DMS 273 treated with DMSO at 0.1 percent for 48 hours (cell line): ENCODE data around the gene C18orf32.
"Not testable (repeated sequence)": the region's sequence is repeated elsewhere in the genome, so short reads cannot be mapped to it uniquely, and the experiment has no call there.

ENCODE experiments used
- DNase-seq: peaks from one replicate; lab custom pipeline; 2025; lab: John Stamatoyannopoulos, UW

Gene C18orf32

DNA sequence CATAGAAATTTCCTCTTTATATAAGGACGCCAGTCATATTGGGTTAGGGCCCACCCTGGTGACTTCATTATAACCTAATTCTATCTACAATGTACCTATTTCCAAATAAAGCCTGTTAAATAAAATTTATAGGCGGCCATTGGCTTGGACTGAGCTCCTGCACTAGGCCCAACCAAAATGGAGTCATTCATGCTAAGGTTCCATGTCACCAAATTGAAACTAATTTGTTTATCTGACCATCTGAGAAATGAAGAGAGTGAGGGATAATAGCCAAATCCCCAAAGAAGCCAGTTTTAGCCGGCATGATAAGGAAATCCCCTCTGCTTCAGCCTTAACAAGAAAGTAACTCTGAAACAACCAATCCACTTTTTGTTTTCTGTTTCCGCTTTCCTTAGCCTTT, 19.4 kb downstream of the C18orf32 start:
- no peak for DNase-seq

GRCh38 chr18:49467019-49467563, 19.9 kb downstream of the C18orf32 start:
- DNase-seq: no peak

- peak; percentile 52 for DNase-seq
Measured at GRCh38 chr18:49464718-49465598, 22.1 kb downstream of the C18orf32 start.

DNA sequence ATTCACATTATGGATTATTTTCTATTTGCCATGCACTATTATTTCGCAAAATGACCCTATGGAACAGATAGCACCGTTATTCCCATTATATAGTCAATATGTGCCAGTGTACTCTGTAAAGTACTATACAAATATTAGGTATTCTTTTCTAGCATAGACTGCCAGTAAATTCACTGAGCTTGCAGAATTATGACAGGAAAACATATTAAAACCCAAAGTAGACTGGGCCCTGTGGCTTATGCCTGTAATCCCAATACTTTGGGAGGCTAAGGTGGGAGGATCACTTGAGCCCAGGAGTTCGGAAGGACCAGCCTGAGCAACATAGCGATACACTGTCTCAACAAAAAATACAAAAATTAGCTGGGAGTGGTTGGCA, 25.4 kb downstream of the C18orf32 start:
- DNase-seq: no peak

DNA sequence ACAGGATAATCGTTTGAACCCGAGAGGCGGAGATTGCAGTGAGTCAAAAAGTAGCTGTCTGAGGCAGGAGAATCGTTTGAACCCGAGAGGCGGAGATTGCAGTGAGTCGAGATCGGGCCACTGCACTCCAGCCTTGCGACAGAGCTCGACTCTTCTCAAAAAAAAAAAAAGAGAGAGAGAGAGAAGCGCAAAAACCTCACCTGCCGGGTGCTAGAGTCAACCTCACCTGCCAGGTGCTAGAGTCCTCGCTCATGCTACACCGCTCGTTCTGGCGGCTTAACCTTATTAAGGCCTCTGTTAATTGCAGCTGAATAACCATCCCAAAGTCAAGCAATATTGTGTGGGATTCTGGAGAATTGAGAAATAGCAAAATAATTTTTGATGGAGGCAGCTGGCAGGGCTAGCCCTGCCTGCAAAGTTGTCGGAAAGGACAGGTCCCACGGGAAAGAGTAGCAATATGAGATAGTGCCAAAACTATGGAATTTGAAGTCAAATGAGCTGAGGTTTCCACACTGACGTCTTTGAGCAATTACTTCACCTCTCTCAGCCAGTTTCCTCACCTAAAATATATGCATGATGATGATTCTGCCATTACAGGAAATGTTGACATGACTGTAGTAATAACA, 25.9 kb downstream of the C18orf32 start:
- no peak for DNase-seq

DNA sequence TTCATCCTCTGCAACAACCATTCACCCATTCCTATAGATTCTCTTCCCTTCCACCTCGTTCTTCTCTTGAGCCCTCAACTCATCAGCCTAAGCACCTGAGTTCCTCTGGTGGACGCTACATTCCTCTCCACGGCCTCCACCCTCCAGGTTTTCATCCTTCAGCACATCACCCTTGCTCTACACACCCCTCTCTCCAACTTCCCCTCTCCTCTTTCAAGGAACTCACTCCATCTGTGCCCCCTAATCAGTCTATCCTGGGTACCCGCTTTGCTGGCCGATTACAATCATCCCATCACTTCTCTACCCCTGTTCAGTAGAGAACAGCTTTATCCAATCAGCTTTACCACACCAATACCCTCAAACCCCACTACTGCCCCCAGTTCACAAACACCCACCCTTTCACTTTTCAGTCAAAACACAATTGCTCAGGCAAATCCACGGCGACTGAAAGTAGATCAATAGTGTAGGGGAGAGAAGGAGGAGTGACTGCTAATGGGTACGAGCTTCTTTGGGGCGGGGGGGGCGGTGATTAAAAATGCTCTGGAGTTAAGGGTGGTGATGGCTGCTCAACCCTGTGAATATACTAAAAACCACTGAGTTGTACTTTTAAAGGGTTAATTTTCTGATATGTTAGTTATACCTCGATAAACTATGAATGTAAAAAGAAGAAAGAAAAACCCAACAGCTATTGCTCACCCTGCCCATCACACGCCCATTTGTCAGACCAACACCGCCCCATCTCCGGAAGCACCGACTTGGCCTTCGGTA, 27.4 kb downstream of the C18orf32 start:
- no peak for DNase-seq

GRCh38 chr18:49457616-49458015, 29.4 kb downstream of the C18orf32 start:
- no peak for DNase-seq

GRCh38 chr18:49456794-49457193, 30.2 kb downstream of the C18orf32 start:
- DNase-seq: no peak

- not testable (repeated sequence) for DNase-seq
Measured at GRCh38 chr18:49452534-49452933, 34.5 kb downstream of the C18orf32 start.

GRCh38 chr18:49447810-49448745, 39.0 kb downstream of the C18orf32 start:
- DNase-seq: no peak

DNA sequence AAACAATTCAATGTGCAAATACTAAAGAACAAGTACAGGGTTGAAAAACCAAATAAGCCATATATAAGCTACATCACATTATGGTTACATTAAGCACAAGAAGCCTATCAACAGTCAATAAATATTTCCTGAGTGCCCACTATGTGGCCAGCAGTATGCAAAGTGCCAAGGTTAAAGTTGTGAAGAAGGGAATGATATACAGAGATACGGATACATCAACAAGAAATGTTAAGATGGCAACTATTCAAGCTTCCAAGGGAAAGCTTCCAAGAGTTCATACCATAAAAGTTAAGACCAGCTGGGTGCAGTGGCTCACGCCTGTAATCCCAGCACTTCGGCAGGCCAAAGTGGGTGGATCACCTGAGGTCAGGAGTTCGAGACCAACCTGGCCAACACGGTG, 40.6 kb downstream of the C18orf32 start:
- no peak for DNase-seq

- no peak for DNase-seq
Measured at GRCh38 chr18:49444581-49444980, 42.5 kb downstream of the C18orf32 start.

DNA sequence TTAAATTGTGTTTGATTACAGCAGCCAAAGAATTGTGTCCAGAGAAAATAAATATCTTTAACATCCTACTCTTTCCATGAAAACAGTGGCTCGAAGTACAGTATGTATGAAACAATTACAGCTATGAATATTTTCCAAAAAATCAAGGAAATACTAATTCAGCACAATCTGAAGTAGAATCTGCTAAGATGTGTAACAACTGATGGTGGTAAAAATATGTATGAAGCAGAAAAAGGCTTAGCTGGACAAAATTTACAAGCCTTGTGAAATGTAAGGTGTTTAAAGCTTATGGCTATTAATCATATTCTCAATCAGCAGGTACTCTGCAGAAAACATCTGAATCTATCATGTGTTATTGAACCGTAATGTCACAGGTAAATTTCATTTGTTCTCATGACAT, 43.2 kb downstream of the C18orf32 start:
- DNase-seq: no peak

GRCh38 chr18:49441338-49441938, 45.6 kb downstream of the C18orf32 start:
- no peak for DNase-seq

- DNase-seq: no peak
Measured at GRCh38 chr18:49435170-49435569, 51.9 kb downstream of the C18orf32 start.

GRCh38 chr18:49432602-49433001, 54.4 kb downstream of the C18orf32 start:
- no peak for DNase-seq

- DNase-seq: no peak
Measured at GRCh38 chr18:49431165-49431962, 55.7 kb downstream of the C18orf32 start.
